Omental fat pad (tissue), 4 donors: ENCODE results near the gene LILRA2. TPM values are rescaled to one million over a fixed set of nuclear protein-coding genes. Genes with fewer than 3 reads are reported as not detected.
"Not testable (repeated sequence)": the region's sequence is repeated elsewhere in the genome, so short reads cannot be mapped to it uniquely, and the experiment has no call there.

ENCODE experiments used
- ATAC-seq: fragments of 150-250 bp; one replicate; pipeline ENCODE4 v1.9.1; 2016; ENCODE audit warnings: mild to moderate bottlenecking, moderate library complexity; ENCODE audit not compliant: low FRiP score
- DNase-seq: peaks from one replicate; pipeline ENCODE4 v3.0.0-alpha.2; 2019; ENCODE audit warnings: low spot score
- CTCF ChIP-seq, 3 donors: fragments of 450-650 bp; IDR thresholded peaks; one replicate each; pipeline ENCODE4 v1.5.1; 2016 to 2017; ENCODE audit warnings: antibody characterized with exemption in 3 of 3, mild to moderate bottlenecking in 3 of 3, moderate library complexity in 2 of 3
- total RNA-seq, 4 donors: library from RNA; depleted of rRNA; stranded (reverse); fragments of >200 nt; gene quantifications; one replicate each; pipeline ENCODE4 v1.1.0, GENCODE V29; 2016

The LILRA2 gene
- total RNA-seq, 4 donors from 2014 or later = 1.9 to 9.5 (median 6.9) TPM

GRCh38 chr19:54577334-54577733, 3.7 kb downstream of the LILRA2 start:
- no peak for TF ChIP-seq CTCF (IDR thresholded peaks at IDR 0.05)
- no peak for DNase-seq

GRCh38 chr19:54578268-54578667, 4.7 kb downstream of the LILRA2 start:
- ATAC-seq, DNase-seq: not testable (repeated sequence)

More at GRCh38 chr19:54577334-54577733, 3.7 kb downstream of the LILRA2 start:
- ATAC-seq = no peak

DNA sequence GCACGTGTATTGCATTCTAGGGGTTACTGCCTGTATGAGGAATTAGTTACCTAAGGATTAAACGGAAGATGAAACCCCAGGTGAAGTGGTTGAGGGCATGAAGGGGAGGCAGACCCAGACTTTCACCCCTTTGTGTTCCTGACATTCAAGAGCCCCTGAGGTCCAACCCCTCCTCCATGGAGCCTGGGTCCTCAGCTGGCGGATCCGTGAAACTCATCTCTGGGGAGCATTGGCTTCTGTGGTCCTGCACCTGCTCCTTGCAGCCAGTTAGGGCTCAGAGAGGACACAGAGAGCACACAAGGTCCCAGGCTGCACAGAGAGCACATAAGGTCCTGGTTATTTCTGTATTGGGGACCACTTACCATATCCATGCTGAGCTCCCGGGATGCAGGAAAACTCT, 12.8 kb downstream of the LILRA2 start:
- ATAC-seq (no peak), DNase-seq (no peak)
- TF ChIP-seq CTCF (IDR thresholded peaks at IDR 0.05) = no peak

GRCh38 chr19:54587026-54587425, 13.4 kb downstream of the LILRA2 start:
- ATAC-seq = no peak
- TF ChIP-seq CTCF (IDR thresholded peaks at IDR 0.05) = no peak
- no peak for DNase-seq

DNA sequence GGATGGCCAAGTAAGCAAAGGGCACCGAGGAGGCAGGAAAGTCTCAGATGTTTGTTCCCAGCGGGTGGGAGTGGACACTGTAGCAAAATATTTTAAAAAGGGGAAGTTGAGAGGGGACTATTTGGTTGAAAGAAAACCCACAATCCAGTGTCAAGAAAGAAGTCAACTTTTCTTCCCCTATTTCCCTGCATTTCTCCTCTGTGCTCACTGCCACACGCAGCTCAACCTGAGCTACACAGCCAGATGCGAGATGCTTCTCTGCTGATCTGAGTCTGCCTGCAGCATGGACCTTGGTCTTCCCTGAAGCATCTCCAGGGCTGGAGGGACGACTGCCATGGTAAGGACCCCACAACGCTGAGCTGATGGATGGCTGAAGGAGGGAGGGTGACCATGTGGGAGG, 19.9 kb downstream of the LILRA2 start, which contains the start of gene LILRA1:
Gene LILRA1 (plus strand): TSS at position 188 of the 400 bp plus-strand sequence. CDS start 613 bp downstream, outside the sequence.
- not testable (repeated sequence) for ATAC-seq, DNase-seq

DNA sequence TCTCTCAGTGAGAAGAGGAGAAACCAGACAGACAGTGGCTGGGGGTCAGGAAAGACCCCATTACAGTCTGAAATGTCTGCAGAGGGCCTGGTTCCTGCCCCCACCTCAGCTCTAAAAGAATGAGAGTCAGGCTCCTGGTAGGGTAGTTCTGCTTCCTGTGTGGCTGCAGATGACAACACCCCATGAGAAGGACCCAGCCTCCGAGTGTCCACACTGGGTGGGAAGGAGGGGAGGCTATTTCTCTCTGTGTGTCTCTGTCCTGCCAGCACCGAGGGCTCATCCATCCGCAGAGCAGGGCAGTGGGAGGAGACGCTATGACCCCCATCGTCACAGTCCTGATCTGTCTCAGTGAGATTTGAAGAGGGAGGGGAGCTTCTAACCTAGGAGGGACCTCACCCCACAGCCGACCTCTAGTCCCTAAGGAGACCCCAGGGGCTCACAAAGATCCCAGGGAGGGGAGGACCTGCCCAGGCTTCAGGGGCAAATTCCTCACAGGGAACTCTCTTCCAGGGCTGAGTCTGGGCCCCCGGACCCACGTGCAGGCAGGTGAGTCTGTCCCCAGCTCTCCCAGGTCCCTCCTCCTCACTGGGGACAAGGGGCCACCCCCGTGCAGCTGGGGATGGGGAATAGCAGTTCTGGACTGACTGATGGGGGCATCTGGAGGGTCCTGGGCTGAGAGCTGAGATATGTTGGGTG, 20.5 kb downstream of the LILRA2 start:
- not testable (repeated sequence) for ATAC-seq, DNase-seq

DNA sequence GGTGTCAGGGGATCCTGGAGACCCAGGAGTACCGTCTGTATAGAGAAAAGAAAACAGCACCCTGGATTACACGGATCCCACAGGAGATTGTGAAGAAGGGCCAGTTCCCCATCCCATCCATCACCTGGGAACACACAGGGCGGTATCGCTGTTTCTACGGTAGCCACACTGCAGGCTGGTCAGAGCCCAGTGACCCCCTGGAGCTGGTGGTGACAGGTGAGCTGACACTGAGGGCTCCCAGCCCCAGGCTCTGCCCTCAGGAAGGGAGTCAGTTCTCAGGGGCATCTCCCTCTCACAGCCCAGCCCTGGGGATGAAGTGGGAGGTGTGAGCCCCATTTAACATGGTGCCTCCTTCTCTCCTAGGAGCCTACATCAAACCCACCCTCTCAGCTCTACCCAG, 21.1 kb downstream of the LILRA2 start:
- DNase-seq = no peak
- no peak for TF ChIP-seq CTCF (IDR thresholded peaks at IDR 0.05)
- no peak for ATAC-seq

DNA sequence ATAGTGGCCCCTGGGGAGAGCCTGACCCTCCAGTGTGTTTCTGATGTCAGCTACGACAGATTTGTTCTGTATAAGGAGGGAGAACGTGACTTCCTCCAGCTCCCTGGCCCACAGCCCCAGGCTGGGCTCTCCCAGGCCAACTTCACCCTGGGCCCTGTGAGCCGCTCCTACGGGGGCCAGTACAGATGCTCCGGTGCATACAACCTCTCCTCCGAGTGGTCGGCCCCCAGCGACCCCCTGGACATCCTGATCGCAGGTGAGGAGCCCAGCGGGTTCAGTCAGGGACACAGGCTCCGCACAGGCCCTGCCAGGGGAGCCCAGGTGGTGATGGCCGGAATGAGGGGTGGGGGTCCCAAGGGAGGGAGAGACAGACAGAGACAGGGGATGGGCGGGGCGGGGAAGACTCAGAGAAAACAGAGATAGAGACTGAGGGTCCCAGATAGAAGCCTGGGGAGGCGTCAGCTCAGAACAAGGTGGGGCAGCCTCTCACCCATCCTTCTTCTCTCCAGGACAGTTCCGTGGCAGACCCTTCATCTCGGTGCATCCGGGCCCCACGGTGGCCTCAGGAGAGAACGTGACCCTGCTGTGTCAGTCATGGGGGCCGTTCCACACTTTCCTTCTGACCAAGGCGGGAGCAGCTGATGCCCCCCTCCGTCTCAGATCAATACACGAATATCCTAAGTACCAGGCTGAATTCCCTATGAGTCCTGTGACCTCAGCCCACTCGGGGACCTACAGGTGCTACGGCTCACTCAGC, 22.3 kb downstream of the LILRA2 start:
- DNase-seq, ATAC-seq: not testable (repeated sequence)

- ATAC-seq (no peak), DNase-seq (no peak)
- no peak for TF ChIP-seq CTCF (IDR thresholded peaks at IDR 0.05)
These were observed 26.6 kb downstream of the LILRA2 start for GRCh38 chr19:54600212-54600611.
